Middle frontal gyrus (tissue), 1 donor: Measurements from ENCODE around the gene ARHGAP6.
"Not testable (repeated sequence)": the region's sequence is repeated elsewhere in the genome, so short reads cannot be mapped to it uniquely, and the experiment has no call there.

Source experiments
- DNase-seq: peaks from one replicate; pipeline ENCODE4 v3.0.0-alpha.2; 2015; ENCODE audit warnings: low spot score; ENCODE audit errors: extremely low spot score

The ARHGAP6 gene

DNA sequence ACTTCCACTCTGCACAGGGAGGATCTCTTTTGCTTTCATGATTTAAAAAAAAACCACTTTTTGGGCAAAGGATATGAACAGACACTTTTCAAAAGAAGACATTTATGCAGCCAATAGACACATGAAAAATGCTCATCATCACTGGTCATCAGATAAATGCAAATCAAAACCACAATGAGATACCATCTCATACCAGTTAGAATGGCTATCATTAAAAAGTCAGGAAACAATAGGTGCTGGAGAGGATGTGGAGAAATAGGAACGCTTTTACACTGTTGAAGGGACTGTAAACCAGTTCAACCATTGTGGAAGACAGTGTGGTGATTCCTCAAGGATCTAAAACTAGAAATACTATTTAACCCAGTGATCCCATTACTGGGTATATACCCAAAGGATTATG, 87.4 kb downstream of the ARHGAP6 start:
- not testable (repeated sequence) for DNase-seq

GRCh38 chrX:11577603-11578002, 88.1 kb downstream of the ARHGAP6 start:
- DNase-seq: no peak

DNA sequence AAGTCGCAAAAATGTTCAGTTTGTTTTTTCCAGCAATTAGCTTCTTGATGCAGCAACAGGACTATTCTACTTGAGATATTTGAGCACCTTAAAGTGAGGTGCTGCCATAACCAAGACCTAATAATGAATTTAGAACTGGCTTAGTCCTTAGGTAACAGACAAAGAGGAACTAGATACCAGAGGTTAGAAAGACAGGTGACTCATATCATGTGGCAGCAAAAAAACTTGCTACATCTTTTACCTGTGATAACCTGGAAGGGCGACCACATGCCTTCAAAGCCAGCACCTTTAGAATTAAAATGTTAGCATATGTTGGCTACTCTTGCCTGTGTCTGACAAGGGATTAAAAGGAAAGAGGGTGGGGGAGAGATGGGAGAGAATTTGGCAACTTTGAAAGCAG, 90.4 kb downstream of the ARHGAP6 start:
- no peak for DNase-seq

DNA sequence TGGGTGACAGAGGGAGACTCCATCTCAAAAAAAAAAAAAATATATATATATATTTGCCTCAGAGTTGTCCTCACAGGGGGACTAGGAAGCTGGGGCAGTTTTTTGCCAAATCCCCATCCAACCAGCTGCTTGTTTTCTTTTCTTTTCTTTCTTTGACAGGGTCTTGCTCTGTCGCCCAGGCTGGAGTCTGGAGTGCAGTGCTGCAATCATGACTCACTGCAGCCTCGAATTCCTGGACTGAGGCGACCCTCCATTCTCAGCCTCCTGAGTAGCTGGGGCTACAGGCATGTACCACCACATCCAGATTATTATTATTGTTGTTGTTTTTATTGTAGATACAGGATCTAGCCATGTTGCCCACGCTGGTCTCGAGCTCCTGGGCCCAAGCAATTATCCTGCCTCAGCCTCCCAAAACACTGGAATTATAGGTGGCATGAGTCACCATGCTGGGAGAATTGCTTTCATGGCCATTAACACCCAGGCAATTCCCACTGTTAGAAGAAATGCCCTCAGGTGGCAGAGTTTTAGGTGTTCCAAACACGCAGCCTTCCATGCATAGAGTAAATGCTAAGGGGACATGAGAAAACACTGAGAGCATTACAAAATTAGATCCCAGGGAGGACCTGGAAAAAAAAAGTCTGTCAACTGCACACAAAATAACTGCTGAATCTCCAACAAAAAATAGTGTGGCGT, 98.0 kb downstream of the ARHGAP6 start:
- DNase-seq: no peak

GRCh38 chrX:11566789-11567188, 98.9 kb downstream of the ARHGAP6 start:
- no peak for DNase-seq

DNA sequence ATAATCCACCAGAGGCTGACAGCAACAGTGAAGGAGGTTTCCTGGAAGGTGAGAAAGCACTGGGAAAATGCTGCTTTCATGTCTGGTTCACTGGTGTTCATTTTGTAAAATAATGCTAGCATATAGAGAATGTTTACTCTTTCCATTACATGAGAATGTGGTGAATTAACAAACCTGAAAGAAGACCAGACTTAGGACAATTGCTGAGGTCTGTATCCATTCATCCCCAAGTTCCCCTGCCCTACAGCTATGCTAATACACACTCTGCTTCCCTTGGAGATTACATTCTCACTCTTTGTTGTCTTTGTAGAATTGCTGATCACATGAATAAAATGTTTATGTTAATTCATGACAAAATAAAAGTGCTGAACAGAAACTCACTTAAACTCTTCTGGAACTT, 99.5 kb downstream of the ARHGAP6 start:
- no peak for DNase-seq

DNA sequence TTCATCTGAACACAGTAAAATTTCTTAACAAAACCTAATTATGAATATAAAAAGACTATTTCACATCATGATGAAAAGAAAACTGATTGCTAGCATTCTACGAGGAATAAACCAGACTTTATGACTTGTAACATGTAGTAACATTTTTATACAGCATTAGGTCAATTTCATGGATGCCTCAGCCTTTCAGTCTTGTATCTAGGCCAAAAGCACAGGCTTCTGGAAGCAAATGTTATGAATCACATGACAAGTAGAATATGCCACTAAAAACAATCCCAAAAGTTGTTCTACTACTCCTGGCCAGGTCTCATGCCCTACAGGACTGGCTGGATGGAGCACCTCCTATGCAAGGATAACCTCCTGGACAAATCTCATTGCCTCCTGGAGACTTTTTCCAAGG, 101.2 kb downstream of the ARHGAP6 start:
- DNase-seq: no peak

DNA sequence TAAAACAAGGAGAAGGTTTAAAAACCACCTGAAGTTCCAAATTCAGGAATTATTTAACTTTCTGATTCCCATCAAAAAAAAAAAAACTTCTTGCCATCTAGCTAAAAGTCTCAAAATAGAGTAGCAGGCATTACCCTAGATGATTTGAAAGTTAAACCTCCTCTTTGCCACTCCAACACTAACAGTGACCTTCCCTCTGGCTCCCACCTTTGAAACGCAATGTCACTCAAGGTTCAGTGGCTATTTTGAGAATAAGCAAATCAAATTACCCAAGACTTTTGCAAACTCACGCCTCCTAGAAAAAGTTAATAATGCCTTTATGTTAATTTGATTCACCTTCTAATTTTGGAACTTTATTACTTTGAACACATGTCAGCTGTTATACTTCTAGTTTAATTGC, 103.2 kb downstream of the ARHGAP6 start:
- no peak for DNase-seq

GRCh38 chrX:11558972-11559371, 106.7 kb downstream of the ARHGAP6 start:
- no peak for DNase-seq

DNA sequence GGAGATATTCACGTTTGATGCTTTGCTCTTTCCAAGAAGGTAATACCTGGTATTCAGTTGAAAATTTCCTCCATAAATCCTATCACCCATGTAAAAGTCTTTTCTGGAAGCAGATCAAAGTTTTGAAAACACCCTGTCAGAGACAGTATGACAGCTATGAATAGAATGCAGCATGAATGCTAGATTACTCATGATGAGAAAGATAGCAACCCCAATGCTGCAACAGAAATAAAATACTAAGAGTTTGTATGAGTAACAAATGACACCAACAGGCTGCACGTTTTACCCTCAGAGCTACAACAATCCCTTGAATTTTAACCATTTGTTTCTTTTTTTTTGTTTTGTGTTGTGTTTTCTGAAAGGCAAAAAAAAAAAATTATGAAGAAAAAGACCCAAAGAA, 108.6 kb downstream of the ARHGAP6 start:
- no peak for DNase-seq

- no peak for DNase-seq
These were observed 110.0 kb downstream of the ARHGAP6 start for GRCh38 chrX:11555759-11556158.

DNA sequence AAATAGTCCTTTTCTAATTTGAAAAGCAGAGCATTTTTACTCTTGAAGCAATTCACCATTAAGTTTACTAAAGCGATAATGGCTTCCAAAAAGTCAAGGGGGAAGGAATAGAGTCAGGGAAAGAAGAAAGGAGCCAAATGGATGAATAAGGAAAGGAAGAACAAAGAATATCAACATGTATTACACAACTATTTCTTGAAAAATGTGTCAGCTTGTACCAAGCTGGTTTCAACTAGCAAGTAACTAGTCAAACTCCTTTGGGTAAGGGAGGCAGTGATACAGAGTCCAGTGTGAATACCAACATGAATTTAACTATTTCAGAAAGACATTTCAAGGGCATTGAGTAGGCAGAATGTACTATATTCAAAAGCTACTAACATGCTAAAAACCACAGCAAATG, 112.1 kb downstream of the ARHGAP6 start:
- no peak for DNase-seq

- DNase-seq: no peak
These were observed 114.6 kb downstream of the ARHGAP6 start for GRCh38 chrX:11551151-11551550.

GRCh38 chrX:11546917-11547316, 118.8 kb downstream of the ARHGAP6 start:
- DNase-seq: no peak

DNA sequence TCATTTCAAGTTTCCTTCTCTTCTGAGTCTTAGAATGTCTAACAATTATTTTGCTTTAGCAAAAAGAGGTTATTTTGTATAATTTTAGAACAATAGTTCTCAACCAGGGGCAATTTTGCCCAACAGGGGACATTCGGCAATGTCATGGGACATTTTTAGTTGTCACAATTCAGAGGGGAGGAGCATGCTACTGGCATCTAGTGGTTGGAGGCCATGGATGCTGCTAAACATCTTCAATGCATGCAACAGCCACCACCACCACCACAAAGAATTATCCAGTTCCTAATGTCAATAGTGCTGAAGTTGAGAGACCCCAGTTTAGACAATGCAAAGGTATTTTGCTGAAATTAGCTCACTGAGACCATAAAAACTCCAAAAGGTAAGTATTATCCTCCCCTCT, 122.5 kb downstream of the ARHGAP6 start:
- no peak for DNase-seq

DNA sequence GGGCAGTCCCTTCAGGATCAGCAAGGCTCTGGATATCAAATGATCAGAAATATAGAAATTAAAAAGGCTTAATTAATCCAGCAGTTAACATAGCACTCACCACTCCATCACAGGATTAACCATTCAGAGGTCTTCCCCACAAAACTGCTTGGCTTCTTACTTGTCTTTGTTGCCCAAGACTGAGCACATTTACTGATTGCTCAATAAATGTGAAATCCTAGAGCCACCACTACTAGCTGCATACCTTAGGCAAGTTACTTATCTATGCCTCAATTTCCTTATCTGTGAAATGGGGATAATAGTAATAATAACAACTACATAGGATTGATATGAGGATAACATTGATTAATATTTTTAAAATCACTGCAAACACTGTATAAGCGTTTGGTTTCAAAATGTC, 124.2 kb downstream of the ARHGAP6 start:
- DNase-seq: no peak

- DNase-seq: no peak
These were observed 125.0 kb downstream of the ARHGAP6 start for GRCh38 chrX:11540532-11541377.

DNA sequence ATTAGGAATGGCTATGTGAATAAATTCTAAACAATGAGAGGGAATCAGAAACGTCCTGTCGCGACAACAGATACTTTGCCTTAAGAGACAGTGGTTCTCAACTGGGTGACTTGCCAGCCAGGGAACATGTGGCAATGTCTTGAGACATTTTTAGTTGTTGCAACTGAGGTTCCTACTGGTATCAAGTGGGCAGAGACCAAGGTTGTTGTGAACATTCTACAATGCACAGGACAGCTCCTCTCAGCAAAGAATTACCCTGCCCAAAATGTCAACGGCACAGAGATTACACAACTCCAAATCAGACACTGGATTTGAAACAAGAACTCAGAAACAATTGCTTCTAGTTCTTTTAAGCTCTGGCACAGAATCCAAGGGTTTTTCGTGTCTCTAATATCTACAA, 128.6 kb downstream of the ARHGAP6 start:
- DNase-seq: no peak

DNA sequence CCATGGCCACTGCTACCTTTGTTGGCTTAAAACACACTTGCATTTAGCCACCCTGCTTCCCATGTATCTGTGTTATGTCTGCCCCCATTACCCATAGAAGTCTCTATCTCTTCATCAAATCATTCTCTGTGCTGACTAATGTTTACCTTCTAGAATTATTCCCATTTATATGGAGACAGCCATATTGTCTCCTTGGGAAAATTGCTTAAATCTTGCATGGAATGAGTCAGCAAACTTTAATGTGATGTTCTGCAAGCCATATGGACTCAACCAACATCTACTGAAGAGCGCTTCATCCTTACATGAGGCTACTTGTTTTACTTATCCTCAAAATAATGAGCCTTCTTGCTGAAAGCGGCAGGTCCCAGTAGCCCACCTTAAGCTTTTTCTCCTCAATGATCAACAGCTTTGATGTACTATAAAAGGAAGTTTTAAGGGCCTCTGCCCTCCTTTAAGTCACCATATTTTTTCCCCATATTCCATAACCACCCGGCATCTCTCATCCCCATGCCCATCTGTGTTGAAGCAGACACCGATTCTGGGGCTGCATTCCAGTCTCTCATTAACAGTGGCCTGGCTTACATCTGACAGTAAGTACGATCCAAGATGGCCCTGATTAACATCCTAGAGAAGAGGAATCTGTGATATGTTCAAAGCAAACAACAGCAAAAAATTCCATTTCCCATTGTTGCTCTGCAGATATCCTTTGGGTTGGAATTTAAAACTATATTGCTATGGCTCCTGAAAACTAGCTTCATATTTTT, 130.4 kb downstream of the ARHGAP6 start:
- no peak for DNase-seq

GRCh38 chrX:11533199-11533651, 132.5 kb downstream of the ARHGAP6 start:
- peak; percentile 16 for DNase-seq

DNA sequence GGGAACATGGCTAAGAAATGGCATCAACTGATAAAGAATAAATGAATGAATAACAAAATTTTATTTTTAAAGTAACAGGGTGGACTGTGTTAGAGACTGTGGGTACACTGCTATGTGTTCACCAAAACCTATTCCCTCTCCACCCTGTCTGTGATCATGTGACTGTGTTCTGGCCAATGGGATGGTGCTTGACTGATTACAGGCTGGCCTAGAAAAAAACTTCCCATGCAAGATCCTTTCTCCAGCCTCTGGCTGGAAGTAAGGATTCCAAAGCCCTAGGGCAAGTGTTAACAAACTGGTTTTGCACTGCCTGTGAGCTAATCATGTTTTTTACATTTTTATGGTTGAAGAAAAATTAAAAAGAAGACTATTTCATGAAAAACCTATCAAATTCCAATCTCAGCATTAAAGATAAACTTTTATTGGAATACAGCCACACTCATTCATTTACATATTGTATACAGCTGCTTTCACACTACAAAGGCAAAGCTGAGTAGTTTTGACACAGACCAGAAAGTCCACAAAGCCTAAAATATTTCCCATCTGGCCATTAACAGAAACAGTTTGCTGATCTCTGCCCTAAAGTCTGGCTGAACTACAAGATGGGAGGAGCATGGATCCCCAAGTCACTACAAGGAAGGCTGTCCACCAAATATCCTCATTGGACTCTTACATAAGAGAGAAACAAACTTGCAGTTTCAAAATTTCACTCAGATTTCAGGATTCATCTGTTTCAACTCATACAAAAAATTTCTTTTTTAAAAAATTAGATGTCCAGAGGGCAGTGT, 133.2 kb downstream of the ARHGAP6 start:
- DNase-seq: no peak
